GM04504 (cell line): ENCODE measurements around the gene APOLD1.
A peak's percentile ranks its signal among the peaks of the same experiment; 100 is the strongest.

Experiments used
- DNase-seq: peaks from one replicate; pipeline ENCODE4 v3.0.0-alpha.2; 2012; ENCODE audit warnings: low read depth

APOLD1 gene

GRCh38 chr12:12839873-12840579 is 54.6 kb downstream of the APOLD1 start:
- peak; percentile 86 for DNase-seq

- no peak for DNase-seq
Observed at GRCh38 chr12:12840580-12840899, 55.1 kb downstream of the APOLD1 start.
